ENCODE measurements around the gene UBL4A. TPM values are rescaled to one million over a fixed set of nuclear protein-coding genes. Genes with fewer than 3 reads are reported as not detected.

The UBL4A gene
- total RNA-seq, 3 donors from 2014 or later = 36.2 to 40.1 (median 38.3) TPM

GRCh38 chrX:154508384-154508745 lies 21.9 kb upstream of the UBL4A start:
- intact Hi-C loops (cut with DNase I; ENCODE audit: low total_unique reads) = no loop called here
- peaks cover 0 to 11% of the 10 kb centered on the region in 2 donors for H3K9me3 ChIP-seq
- H3K4me3 ChIP-seq = no peak overlapping the region
- DNase-seq (ENCODE audit: low spot score in 2 of 2) = no peak
- peaks cover 0 to 38% of the 10 kb centered on the region in 2 donors for H3K27me3 ChIP-seq
- no peak for TF ChIP-seq POLR2A (IDR thresholded peaks at IDR 0.05)
- TF ChIP-seq POLR2AphosphoS5 (IDR thresholded peaks at IDR 0.05) = no peak
- no peak for TF ChIP-seq CTCF (IDR thresholded peaks at IDR 0.05)
- H3K27ac ChIP-seq = no peak overlapping the region
- H3K4me1 ChIP-seq = no peaks in the 10 kb centered on the region
- H3K36me3 ChIP-seq = no peaks in the 10 kb centered on the region

- intact Hi-C loops (cut with DNase I; ENCODE audit: low total_unique reads) = no loop called here
- DNase-seq (ENCODE audit: low spot score in 2 of 2) = no peak
- Histone ChIP-seq H3K36me3 (no peaks in the 10 kb centered on the region), H3K4me3 (no peak overlapping the region), H3K27me3 (peaks cover 0 to 38% of the 10 kb centered on the region in 2 donors), H3K9me3 (peaks cover 0 to 11% of the 10 kb centered on the region in 2 donors), H3K4me1 (no peaks in the 10 kb centered on the region), H3K27ac (no peak overlapping the region)
- no peak for TF ChIP-seq POLR2A (IDR thresholded peaks at IDR 0.05)
- no peak for TF ChIP-seq POLR2AphosphoS5 (IDR thresholded peaks at IDR 0.05)
- no peak for TF ChIP-seq CTCF (IDR thresholded peaks at IDR 0.05)
Measured at GRCh38 chrX:154507673-154508383, 21.4 kb upstream of the UBL4A start.

GRCh38 chrX:154506483-154507332 lies 20.3 kb upstream of the UBL4A start:
- H3K36me3 ChIP-seq = no peaks in the 10 kb centered on the region

GRCh38 chrX:154505734-154506133 lies 19.3 kb upstream of the UBL4A start:
- TF ChIP-seq POLR2AphosphoS5 (IDR thresholded peaks at IDR 0.05) (no peak), POLR2A (IDR thresholded peaks at IDR 0.05) (no peak), CTCF (IDR thresholded peaks at IDR 0.05) (no peak)
- H3K4me1 ChIP-seq = no peaks in the 10 kb centered on the region
- no peak for DNase-seq (ENCODE audit: low spot score in 2 of 2)
- intact Hi-C loops (cut with DNase I; ENCODE audit: low total_unique reads) = no loop called here
- H3K27ac ChIP-seq = no peak overlapping the region
- H3K27me3 ChIP-seq = peaks cover 0 to 37% of the 10 kb centered on the region in 2 donors
- no peak overlapping the region for H3K4me3 ChIP-seq
- no peaks in the 10 kb centered on the region for H3K36me3 ChIP-seq
- peaks cover 0 to 11% of the 10 kb centered on the region in 2 donors for H3K9me3 ChIP-seq

More at GRCh38 chrX:154506483-154507332, 20.3 kb upstream of the UBL4A start:
- H3K27me3 ChIP-seq = peaks cover 0 to 41% of the 10 kb centered on the region in 2 donors
- no peak for TF ChIP-seq POLR2A (IDR thresholded peaks at IDR 0.05)
- TF ChIP-seq POLR2AphosphoS5 (IDR thresholded peaks at IDR 0.05) = no peak
- TF ChIP-seq CTCF (IDR thresholded peaks at IDR 0.05) = no peak
- intact Hi-C loops (cut with DNase I; ENCODE audit: low total_unique reads) = no loop called here
- no peak overlapping the region for H3K4me3 ChIP-seq
- no peak for DNase-seq (ENCODE audit: low spot score in 2 of 2)
- H3K4me1 ChIP-seq = no peaks in the 10 kb centered on the region
- H3K9me3 ChIP-seq = peaks cover 0 to 11% of the 10 kb centered on the region in 2 donors
- no peak overlapping the region for H3K27ac ChIP-seq

GRCh38 chrX:154502989-154503388 lies 16.6 kb upstream of the UBL4A start:
- TF ChIP-seq CTCF (IDR thresholded peaks at IDR 0.05) = no peak
- no peak for TF ChIP-seq POLR2AphosphoS5 (IDR thresholded peaks at IDR 0.05)
- TF ChIP-seq POLR2A (IDR thresholded peaks at IDR 0.05) = no peak
- no peak for DNase-seq (ENCODE audit: low spot score in 2 of 2)
- H3K4me1 ChIP-seq = no peaks in the 10 kb centered on the region
- no peak overlapping the region for H3K27ac ChIP-seq
- H3K36me3 ChIP-seq = no peaks in the 10 kb centered on the region
- H3K27me3 ChIP-seq = peaks cover 0 to 32% of the 10 kb centered on the region in 2 donors
- no peaks in the 10 kb centered on the region for H3K9me3 ChIP-seq
- intact Hi-C loops (cut with DNase I; ENCODE audit: low total_unique reads) = no loop called here
- no peak overlapping the region for H3K4me3 ChIP-seq

All from breast epithelium (tissue), 4 donors.